ENCODE results near the gene TMOD2.

- TF ChIP-seq CTCF (conservative IDR thresholded peaks at IDR 0.05 in 1 of 2, IDR thresholded peaks at IDR 0.05 in 1 of 2; ENCODE audit: extremely low read depth in 1 of 2, insufficient read depth in 1 of 2, low read depth in 1 of 2, low read length in 2 of 2): no peak
- TF ChIP-seq EZH2 (IDR thresholded peaks at IDR 0.05; ENCODE audit: borderline replicate concordance, low read length): no peak
Observed at GRCh38 chr15:51793521-51794305, 42.3 kb downstream of the TMOD2 start.
